GM21717 (cell line): ENCODE data around the gene TCF7L2.
"Not testable (repeated sequence)": the region's sequence is repeated elsewhere in the genome, so short reads cannot be mapped to it uniquely, and the experiment has no call there.

Experiments
- ATAC-seq: cut with Tn5 transposase; IDR thresholded peaks from one replicate; pipeline ENCODE4 v1.9.1; 2021; ENCODE audit warnings: mild to moderate bottlenecking, moderate library complexity; ENCODE audit not compliant: unreplicated experiment

The TCF7L2 gene

GRCh38 chr10:113089551-113089950 lies 139.5 kb downstream of the TCF7L2 start:
- ATAC-seq = no peak

DNA sequence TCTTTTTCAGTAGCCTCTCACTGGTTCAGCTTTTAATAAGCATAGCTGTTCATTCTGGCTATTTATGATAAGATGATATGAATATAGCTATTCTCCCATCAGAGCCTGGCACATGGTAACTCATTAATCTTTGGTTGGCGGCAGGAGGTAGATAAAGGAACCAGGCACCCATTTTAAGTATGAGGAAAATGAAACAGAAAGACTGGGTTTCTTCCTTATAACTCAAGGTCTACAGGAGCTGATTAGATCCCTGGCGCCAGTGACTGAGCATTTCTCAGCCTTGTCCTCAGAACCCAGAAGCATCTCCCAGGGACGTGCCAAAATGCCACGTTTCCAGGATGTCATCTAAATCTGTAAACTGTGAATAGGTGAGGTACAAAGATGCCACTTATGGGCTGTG lies 141.9 kb downstream of the TCF7L2 start:
- ATAC-seq = no peak

DNA sequence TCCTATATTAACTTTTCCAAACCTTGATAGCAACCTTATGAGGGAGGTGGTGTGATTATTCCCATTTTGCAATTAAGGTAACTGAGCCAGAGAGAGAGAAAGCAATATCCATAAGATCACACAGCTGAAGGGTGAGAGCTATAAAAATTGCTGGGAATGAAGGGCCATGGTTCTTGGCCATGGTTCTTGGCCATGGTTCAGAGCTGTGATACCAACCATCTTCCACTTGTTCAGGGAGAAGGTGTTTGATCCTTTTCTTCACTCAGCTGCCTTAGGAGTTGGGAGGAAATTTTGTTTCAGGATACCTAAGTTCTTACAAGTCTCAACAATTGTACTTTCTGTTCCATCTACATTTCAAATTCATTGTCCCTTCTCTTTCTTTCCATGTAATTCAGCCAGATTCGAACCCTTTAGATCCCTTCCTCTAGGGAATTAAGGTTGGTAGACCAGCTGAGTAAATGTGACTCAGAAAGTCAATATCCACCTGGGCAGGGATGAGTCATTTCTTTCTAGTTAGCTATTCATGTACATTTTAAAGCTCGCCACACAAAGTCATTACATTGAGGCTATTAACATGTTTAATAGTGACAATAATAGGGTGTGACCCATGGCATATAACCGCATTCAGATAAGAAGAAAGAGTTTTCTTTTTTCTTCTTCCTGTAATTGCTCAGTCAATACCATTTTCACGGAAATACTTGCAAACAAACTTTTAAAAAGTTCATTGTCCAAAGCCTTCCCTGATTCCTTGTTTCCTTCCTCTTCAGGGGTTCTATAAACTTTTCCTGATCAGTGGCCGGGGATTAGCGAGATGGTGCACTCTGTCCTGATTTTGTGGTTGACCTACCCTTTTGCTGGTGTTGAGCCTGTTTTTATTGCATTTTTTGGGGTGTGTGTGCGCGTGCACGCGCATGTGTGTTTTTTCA lies 143.4 kb downstream of the TCF7L2 start:
- no peak for ATAC-seq

DNA sequence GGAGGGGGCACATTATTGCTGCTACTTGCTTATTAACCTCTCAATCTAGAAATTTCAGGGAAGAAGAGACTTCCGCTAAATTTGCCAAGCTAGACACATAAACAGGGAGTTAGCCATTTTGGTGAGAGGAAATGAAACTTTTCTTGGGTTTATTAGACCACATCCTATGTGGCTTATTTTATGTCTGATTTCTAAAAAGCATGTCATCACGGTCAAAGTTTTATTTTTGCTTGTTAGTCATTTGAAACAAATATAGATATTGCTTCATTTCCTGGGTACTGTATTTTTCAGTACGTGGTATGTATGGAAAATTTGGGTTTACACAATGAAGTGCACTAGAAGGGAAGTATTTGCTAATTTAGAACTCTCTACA lies 144.1 kb downstream of the TCF7L2 start:
- ATAC-seq = no peak

GRCh38 chr10:113095419-113096127 lies 145.5 kb downstream of the TCF7L2 start:
- ATAC-seq = no peak

GRCh38 chr10:113096128-113096996 lies 146.3 kb downstream of the TCF7L2 start:
- ATAC-seq = no peak

DNA sequence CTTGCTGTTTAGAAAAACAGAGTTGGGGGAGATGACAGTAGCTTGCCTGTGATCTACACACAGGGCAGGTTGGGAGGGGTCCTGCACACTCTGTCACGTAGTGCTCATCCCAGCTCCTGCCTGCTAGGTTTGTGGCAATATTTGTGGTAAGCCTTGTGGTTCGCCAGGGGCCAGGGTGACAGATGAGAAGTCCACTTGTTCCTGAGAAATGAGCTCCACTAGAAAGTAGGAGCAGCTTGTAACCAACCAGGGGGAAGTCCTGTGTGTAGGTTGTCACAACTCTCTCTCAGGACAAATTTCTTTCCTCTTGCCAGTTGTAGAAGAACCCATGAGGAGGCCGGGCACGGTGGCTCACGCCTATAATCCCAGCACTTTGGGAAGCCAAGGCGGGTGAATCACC lies 147.0 kb downstream of the TCF7L2 start:
- ATAC-seq = no peak

GRCh38 chr10:113099431-113100183 lies 149.6 kb downstream of the TCF7L2 start:
- no peak for ATAC-seq

- no peak for ATAC-seq
These were observed 150.2 kb downstream of the TCF7L2 start for GRCh38 chr10:113100281-113100680.

DNA sequence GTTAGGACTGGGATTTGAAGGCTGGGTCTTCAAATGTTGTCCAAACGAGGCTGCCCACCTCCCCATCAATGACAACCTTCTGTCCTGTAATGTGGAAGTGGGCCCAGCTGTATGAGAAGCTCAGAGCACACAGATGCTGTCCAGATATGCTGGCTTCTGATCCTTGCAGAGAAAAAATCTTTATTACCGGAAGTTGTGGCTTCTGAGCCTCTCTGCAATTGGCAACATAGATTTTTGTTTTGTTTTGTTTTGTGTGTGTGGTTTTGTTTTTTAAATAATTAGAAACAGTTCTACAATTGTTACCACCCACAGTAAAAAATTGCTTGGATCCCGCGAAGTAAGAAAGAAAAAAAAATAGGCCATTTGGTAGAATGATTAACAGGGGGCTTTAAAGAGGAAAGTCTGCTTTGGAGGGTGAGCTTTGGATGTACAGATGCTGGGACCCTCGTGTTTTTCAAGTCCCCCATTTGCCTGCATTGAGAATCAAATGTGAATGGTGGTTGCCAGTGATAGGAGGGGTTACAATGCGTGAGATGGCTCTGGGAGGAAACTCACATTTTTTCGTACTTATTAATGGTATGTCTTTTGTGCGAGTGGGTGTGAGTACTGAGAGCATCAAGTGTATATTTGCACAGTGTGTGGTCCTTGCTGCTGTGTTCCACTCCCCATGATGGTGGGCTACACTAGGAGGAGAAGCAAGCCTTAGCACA lies 153.2 kb downstream of the TCF7L2 start:
- no peak for ATAC-seq

DNA sequence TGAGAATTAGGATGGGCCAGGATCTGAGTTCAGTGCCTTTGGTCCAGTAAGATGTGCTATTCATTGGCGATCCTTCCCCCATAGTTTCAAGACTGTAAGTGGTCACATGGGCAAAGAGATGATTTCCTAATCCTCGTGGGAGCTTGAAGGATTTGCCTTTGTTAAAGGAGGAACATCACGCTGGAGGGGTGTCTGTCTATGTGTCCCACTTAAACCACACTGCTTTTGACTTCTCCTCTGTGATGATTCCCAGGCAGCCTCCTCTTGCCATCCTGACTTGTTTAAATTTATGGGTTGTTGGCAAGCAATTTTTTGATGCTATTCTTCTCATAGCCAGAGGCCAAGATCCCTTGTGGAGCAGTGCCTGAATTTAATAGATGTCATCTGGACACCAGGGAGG lies 154.0 kb downstream of the TCF7L2 start:
- ATAC-seq = no peak

DNA sequence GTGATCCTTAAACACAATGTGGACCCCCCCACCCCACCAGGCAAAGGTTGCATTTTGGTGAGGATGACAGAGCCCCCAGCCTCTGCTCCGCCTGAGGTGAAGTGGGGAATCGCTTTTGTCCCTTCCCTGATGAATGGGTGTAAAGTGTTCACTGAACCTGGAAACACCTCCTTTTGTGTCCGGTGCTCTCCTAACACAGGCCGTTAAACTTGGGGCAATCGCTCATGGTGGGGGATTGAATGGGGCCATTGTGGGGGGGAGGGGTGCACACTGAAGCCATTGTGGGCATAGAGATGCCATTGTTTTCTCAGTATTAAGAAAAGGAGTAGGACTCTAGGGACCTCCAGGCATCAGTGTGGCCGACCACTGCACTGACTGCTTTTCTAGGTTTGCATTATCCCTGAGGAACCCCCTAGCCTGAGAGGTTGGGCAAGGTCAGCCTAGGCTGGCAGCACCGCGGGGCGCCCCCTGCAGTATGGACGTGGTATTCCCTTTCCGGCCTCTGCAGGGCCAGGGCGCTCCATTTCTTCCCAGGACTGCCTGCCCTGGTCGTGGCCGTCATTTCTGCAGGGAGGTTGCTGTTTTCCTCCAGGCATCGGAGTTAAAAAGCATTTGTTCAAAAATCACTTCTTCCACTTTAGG lies 158.3 kb downstream of the TCF7L2 start:
- ATAC-seq = no peak

DNA sequence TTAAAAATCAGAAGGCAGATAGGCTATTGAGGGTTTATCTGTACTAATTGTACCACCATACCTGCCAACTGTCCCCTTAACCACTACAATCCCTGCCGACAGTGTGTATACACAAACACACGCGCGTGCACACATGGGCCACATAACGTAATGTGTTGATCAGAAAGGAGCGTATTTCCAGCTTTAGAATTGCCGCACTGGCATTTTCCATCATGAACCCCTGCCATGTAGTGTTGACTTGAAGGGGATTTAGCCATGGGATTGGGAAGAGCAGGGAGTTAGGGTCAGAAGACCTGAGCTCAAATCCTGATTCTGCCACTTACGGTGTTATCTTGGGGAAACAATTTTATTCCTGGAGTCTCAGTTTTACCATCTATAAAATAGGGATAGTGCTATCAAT lies 158.9 kb downstream of the TCF7L2 start:
- no peak for ATAC-seq

DNA sequence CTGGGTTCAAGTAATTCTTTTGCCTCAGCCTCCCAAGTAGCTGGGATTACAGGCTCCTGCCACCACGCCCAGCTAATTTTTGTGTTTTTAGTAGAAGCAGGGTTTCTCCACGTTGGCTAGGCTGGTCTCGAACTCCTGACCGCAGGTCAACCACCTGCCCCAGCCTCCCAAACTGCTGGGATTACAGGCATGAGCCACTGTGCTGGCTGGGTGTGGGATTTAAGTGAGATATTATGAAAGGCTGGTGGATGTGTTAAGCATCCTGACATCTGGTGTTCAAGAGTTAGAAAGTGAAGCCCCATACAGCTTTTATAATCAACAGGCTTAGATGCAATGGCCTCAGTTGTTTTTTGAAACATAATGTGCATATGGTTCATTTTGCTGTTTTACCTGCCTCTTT lies 159.4 kb downstream of the TCF7L2 start:
- ATAC-seq = not testable (repeated sequence)

DNA sequence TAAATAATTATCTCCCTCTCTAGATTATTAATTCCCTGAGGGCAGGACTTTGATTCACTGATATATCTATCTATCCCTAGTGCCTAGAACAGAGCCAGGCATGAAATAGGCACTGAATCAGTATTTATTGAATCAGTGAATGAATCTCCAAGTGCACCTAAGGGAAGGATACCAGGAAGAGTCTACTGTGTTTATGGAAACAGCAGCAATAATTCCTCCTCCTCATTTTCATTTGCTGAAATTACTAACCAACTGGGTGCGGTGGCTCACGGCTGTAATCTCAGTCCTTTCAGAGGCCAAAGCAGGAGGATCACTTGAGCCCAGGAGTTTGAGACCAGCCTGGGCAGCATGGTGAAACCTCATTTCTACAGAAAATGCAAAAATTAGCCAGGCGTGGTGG lies 161.2 kb downstream of the TCF7L2 start:
- no peak for ATAC-seq

DNA sequence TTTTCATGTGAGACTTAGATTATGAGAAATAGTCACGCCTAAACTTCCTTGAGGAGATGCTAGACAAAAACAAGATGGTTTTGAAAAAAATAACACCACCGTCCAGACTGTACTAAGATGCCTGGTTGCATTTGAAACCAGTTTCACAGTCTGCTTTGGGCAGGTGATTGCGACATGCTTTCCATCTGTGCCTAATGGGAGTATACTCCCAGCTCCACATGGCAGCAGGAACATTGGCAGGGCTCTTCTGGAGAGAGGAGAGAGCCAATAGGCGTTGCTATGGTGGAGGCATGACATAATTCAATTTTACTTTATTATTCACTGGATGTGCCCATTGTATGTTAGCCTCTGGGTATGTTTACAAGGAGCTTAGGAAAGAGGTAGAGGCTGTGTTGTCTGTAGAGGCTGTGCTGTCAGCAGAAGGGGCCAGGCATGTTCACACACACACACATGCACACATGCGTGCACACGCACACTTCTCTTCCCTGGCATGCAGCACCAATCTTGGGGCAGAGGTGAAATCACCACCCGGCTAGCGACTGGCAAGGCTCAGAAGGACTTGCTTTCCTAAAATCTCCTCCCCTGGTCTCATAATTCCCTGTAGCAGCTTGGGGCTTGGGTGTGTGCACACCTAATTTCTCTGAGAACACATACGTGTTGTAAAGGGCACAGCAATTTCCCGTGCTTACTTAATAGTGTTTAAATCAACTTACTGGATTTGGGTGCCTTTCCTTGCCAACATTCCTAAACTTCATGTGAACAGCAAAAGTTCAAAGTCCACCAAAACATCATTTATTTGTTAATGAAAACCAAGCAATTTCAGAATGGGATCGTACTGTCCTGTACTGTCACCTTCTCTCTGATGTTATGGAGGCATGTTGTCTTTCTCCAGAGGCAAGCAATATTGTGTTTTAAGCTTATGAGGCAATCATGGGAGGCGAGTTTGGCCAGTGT lies 162.1 kb downstream of the TCF7L2 start:
- ATAC-seq = no peak

DNA sequence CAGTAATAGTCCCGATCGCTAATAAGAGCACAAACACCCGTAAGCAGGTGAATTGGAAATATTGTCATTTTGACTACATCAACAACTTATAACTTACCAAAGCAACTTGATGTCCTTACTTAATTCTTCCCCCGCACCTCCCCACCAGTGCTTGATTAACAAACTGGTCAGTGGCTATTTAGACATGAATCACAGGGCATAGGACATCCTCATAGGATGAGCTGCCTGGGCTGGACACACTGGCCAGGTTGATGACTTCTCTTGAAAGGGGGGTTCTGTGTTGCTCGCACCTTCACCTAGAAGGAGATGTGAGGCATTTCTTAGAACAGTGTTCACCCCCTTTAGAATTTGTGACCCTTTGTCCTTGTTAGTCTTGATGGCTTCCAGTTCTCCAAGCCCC lies 163.2 kb downstream of the TCF7L2 start:
- no peak for ATAC-seq

DNA sequence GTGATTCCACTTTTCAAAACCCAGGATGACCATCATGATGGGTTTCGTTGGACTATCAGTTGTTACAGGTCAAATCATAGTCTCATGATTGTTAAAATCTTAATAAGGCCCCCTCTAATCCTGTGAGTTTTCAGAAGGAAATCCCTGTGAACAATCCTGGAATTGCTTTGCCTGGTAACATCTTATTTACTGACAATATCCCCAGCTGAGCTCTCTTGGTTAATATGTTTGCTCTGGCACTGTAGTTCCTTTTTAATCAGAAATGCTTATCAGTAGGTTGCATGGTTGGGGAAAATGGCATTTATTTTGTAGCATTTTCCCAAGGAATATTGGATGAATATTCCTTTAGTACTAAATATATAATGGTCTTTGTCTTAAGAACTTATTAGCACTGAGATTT lies 163.9 kb downstream of the TCF7L2 start:
- ATAC-seq = no peak
